Epidermal melanocyte (primary cell): ENCODE measurements around the gene ANXA7.

Experiments used
- DNase-seq: peaks from one replicate; pipeline ENCODE4 v3.0.0; 2011; ENCODE audit warnings: low spot score; ENCODE audit not compliant: insufficient read length

ANXA7 gene

DNA sequence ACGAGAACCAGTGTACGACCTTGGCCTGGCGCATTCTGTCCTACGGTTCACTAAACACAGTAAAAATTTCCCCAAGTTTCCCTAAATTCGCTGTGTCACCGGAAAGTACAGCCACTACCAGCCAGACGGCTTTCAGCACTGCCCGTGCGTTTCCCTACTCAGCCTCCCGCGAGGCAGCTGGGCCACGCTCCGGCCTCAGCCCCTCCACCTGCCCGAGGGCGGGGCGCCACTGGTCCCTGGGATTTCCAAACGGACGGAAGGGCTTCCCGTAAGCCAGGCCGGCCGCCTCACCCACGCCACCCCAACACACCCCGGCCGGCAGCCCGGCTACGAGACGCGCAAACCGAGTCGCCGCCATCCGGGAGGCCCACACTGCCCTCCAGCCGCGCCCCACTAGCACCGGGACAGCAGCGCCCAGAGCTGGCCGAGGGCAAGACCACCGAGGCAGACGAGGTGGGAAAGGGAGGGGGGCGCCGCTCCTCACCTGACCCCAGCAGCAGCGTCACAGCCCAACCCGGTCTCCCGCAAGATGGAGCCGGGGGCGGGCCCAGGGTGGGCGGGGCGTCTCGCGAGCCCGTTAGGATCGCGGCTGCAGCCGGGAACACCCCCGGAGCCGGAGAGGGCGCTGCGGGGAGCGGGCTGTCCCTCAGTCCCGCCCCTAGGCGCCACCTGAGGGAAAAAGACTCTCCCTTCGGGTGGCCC lies at the start of gene ANXA7:
Gene ANXA7 (minus strand): TSS at position 531 of the 702 bp plus-strand sequence. CDS start 13,202 bp downstream, outside the sequence.
- peak; percentile 93 for DNase-seq

DNA sequence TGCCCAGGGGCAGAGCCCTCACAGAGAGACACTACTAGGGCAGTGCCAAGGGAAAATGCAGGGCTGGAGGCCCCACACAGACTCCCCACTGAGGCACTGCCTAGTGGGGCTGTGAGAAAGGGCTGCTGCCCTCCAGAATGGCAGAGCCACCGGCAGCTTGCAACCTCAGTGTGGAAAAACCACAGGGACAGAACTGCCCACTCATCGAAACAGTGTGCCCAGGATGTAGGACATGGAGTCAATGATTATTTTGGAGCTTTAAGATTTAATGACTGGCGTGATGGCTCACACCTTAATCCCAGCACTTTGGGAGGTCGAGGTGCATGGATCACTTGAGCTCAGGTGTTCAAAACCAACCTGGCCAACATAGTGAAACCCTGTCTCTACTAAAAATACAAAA lies 47.0 kb upstream of the ANXA7 start:
- no peak for DNase-seq

DNA sequence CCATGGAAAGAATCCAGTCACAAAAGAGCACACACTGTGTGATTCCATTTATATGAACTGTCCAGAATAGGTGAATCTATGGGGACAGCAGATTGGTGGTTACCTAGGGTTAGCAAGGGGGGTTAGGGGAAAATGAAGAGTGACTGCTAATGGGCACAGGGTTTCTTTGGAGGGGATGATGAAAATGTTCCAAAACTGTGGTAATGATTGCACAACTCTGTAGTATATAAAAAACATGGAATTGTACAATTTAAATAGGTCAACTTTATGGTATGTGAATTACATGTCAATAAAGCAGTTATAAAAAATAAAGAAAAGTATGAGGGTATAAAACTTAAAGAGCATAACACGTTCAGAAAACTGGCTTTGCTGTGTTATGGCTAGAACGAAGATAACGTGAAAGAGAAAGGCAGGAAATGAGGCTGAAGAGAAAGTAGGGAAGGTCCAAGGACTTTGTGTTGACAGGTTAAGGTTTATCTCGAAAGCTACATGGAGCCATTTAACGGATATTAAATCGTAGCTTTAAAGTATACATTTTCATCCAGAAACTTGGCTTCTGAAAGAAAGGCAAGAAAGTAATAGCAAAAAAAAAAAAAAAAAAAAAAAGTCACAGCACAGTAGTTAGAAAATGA lies 45.9 kb upstream of the ANXA7 start:
- DNase-seq: no peak

DNA sequence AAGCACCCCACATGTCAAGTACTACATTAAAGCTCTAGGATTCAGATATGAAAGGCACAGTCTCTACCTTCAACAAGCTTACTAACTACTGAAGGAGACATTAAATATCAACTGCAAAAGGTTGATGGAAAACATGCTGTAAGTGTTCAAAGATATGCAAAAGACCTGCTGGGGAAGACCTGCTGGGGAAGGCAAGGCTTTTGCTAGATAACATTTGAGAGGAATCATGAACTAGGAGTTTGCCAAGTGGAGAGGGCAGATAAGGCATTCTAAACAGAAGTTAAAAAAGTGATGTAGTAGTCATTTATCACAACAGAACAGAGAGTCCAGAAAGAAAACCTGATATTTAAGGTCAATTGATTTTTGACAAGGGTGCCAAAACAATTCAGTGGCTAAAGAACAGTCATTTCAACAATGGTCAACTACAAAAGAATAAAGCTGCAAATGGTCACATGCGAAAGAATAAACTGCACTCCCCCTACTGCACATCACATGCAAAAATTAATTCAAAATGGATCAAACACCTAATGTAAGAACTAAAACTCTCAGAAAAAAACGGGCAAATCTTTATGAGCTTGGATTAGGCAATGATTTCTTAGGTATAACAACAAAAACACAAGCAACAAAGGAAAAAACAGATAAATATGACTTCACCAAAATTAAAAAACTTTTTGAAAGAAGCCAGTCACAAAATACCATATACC lies 42.5 kb upstream of the ANXA7 start:
- DNase-seq: no peak

DNA sequence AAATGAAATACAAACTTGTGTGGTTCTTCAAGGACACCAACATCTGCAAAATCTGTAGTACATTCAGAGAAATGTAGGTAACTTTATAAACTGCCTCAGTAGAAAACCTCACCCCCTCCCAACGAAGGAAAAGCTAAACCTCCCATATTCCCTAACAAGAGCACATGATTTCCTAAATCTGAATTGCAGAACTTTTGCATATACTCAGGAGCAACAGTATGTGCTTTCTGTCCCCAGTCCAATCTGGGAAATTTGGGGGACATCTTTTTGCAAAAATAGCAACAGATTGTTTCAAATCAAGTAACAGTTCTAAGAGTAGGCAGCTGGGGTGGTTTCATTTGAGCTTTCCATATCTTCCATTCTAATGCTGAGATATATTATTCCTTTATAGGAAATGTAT lies 35.3 kb upstream of the ANXA7 start:
- DNase-seq: no peak

DNA sequence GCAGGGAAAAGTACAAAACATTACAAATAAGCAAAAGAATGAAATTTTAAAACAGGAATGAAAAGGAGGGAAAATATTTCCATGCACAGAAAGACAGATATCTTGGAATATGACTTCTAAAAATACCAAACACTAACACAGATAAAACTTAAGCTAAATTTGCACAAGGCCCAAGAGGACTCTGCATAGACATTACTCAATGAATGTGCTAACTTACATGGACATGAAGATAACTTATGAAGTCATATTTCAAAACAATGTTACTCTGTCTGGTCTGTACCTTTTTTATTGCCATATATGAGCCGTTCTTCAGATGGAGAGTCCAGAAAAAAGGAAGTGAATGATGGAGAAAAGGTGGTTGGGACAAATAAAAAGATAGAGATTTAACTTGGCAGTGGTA lies 34.5 kb upstream of the ANXA7 start:
- DNase-seq: no peak

DNA sequence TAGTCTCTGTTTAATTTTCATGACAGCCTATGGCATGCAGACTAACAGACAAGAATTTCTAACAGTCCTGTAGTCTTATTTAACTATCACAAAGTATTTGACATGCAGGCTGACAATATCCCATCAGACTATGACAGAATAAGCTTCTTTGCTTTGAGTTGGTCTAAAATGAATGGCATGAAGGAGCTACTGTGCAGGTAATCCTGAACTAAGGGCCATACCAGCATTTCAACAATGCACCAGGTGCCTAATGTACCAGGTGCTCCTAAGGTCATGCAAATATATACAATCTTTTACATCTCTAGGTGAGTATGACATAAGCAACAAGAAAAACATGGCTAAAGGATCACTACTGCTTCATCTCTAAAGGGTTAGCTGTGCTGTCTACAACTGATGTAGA lies 33.1 kb upstream of the ANXA7 start:
- DNase-seq: no peak

DNA sequence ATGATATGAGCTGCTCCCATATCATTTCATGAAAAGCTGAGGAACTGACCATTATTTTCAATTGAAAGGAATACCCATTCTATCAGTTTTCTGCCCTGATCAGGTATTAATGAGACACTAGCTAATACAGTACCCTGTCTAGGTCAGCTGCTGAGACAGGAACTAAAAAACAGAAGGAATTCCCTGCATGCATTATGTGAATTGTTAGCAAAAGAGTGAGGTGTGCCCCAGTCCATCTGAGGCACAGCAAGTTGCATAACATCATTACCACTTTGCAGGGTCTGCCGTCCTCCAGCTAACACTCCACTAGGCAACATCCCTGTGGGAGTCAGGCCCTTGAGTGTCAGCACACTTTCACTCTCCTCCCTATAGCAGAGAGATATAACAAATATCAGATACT lies 30.6 kb upstream of the ANXA7 start:
- DNase-seq: no peak

DNA sequence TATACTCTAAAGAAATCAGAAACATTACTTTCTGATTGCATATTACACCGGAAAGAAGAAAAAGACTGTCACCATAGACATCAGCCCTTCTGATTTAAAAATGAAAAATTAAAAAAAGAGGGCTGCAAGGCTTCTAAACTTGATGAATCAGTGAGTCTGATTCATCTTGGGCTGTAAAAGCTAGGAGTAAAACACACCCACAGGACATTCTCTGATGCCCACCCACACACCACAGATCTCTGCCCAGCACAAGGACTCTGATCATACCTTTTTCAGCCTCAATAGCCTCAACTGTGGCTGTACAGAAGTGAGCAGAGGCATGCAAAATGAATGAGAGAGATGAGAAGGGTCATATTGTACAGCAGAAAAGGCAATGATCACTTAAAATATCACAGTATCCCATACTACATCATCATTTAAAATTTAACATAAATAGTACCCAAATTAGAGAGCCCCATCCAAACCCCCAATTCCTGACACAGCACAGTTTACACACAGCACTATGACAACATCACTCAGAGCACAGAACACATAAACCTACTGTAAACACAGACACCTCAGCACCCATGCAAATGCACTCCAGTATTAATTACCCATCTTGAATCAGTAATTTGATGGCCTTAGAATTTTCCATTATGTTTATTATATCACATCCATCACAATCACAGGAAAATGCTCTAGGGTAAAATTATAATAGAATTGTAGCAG lies 25.9 kb upstream of the ANXA7 start:
- DNase-seq: no peak

DNA sequence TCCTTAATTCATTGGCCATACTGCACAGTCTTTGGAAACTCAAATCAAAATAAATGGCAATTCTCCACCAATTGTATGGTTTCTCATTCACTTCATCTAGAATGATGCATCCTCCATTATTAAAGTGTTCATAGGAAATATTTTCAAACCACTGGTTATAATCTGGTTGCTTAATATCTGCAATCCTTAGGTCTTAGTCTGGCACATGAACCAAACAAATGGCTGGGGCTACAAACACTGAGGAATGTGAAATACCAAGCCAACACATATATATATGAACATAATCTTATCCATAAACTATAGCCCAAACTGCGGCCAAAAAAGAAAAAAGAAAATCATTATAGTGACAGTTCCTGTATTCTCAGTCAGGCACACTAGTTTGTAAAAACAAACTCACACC lies 25.2 kb upstream of the ANXA7 start:
- no peak for DNase-seq

DNA sequence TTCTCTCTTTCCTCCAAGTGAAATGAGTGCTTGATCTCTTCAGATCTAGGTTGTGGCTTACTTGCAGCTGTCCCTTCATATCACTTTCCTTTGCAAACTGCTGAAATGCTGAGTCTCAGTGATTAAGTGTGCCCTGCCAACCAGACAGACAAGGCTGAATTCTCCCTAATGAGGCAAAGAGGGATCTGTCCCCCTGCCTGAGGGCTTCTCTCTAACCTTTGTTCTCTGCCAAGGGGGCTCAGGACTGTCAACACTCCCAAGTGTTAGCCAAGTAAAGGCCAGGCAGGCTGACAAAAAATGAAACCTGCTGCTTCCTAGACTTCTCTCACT lies 19.6 kb upstream of the ANXA7 start, which contains the start of gene MSS51:
Gene MSS51 (minus strand): TSS at position 24 of the 330 bp plus-strand sequence. CDS start 5,277 bp downstream, outside the sequence.
- DNase-seq: no peak

DNA sequence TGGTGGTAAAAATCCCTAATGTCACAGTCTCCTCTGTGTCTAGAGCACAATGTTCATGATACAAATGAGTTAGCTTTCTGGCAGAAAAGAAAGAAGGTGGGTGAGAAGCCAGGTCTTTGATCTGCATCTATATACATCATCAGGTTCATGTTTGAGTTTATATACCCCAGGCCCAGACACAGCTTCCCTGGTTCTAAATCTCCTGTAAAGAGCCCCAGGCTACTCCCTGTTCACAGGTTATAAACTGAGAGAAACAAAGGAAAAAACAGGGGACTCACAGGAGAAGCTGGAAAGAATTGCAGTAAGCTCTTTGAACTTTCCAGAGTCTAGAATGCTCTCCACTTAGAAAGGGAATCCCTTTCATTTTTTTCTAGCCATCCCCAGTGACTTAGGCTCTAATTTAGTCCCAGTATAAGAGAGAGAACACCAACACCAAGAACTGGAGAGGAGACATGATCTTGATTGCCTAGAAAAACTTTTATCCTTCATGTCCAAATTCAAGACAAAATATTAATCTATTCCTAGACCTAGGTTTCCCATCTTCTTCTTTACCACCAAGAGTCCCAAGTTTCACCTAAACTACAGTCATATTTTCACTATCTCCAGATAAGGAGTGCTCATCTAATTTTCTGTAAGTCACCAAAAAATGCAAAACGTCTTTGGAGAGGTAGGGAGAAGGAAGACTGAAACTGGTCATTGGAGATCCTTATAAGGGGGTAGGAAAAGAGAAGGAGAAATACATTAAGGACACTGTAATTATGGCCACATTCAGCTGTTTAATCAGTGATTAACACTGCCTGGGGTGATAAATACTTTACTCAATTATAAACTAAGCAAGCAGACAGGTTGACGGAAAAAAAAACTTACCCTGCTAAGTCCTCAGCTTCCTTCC lies 19.0 kb upstream of the ANXA7 start:
- DNase-seq: no peak

DNA sequence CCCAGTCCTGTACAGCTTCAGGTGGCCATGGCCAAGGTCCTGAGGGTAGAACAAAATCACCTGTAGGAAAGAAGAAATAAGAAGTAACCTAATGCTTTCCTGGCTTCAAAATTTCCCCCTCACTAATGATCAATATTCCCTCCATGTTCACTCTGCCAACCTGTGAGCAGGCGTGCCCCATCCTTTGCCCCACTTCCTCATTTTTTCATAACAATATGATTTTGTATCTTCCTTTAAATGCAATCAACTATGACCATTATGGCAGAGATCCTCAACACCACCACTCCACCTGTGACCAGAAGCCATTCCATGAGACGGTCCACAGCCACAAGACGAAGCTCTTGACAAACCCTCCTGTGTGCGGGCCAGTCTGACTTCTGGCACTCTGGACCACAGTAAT lies 12.5 kb upstream of the ANXA7 start:
- no peak for DNase-seq

DNA sequence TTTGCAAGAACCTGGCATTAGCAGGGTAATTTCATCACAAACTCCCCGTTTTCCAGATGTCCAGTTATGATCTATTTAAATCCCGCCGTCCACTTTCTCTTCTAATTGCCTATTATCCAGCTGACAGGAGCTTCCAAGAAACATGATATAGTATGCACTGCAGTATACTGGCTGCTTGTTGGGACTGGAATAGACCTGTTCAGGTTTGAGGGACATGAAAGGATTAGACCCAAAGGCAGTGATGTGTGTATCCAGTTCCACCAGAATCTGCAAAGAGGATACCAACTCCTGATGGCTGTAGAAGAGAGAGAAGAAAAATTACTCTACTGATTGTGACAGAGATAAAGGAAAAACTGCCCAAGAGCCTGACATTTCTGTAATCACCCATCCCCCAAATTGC lies 10.6 kb upstream of the ANXA7 start:
- DNase-seq: no peak

DNA sequence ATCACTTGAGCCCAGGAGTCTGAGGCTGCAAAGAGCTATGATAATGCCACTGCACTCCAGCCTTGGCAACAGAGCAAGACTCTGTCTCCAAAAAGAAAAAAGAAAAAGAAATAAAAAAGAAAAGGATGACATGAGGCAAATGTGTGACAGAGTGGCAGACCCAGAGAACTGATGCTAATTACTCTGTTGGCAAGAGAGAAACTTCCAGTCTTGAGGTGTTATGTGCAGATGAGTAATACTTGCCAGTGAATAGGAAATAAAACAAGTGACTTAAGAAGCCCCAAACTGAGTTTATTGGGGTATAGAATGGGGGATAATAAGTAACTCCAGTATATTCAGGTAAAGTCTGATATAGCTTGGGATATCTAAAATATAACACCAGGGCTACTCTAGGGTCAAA lies 9.5 kb upstream of the ANXA7 start:
- no peak for DNase-seq

DNA sequence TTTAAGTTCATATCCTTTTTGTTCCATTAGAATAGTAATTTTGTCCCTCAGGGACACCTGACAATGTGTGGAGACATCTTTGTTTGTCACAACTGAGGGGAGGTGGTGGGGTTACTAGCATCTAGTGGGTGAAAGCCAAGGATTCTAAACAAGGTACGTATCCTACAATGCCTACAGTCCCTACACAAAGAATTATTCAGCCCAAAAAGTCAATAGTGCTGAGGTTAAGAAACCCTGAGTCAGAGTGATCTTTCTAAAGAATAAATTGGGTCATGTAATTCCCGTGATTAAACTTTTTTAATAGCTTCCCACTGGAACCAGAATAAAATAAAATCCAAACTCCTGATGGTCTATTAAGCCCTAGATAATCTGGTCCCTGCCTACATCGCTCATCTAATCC lies 2.7 kb upstream of the ANXA7 start:
- no peak for DNase-seq

DNA sequence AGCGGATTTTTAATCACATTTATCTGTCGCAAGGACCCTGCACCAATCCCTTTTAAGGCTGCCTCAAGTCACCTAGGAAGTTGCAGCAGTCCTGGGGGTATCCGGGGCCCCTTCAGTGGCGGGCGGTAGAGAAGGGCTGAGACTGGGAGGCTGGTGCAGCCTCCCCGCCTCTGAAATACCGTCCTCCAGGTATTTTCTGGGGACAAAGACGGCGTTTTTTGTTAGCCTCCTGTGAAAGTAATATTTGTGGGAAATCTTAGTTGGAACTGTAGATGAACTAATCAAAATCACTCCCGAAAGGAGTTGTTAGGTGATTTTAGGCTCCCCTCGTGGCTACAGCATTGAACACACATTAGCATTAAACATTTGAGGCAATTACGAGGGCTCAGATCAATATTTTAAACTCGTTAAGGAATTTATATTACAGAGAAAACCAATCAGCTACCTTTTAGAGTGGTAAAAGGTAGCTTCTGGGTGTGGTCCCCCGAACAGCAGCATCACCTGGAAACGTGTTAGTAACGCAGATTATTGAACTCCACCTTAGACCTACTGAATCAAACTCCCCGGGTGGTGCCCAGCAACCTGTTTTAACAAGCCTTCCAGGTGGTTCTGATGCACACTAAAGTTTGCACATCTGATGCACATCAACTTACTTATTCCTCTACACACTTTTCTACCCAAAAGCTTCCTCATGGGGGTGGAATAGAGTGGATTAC lies 530 bp upstream of the ANXA7 start:
- peak; percentile 18 for DNase-seq

DNA sequence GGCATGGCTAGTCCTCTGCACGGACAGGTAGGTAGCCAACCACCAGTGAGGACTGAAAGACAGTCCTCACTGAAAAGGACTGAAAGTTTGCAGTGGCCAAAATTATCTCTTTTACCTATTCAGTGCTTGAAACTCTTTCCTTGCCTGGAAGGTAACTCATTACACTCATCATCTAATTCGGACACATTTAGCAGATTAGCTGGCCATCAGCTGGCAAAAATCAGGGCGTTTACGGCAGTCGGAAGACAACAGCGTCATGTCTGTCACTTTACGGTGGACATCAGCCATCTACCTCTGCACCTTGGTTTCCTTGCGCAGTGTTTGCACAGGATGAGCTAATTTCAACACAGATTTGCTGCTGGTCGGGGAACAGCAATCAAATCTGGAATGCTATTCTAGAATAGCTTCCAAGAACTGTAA lies 740 bp downstream of the ANXA7 start:
- no peak for DNase-seq

DNA sequence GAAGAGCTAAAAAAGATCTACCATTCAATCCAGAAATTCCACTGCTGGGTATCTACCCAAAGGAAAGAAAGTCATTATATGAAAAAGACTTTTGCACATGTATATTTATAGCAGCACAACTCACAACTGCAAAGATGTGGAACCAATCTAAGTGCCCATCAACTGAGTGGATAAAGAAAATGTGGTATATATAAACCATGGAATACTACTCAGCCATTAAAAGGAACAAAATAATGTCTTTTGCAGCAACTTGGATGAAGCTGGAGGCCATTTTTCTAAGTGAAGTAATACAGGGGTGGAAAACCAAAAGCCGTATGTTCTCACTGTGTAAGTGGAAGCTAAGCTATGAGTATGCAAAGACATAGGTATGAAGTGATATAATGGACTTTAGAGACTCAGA lies 3.0 kb downstream of the ANXA7 start:
- no peak for DNase-seq

DNA sequence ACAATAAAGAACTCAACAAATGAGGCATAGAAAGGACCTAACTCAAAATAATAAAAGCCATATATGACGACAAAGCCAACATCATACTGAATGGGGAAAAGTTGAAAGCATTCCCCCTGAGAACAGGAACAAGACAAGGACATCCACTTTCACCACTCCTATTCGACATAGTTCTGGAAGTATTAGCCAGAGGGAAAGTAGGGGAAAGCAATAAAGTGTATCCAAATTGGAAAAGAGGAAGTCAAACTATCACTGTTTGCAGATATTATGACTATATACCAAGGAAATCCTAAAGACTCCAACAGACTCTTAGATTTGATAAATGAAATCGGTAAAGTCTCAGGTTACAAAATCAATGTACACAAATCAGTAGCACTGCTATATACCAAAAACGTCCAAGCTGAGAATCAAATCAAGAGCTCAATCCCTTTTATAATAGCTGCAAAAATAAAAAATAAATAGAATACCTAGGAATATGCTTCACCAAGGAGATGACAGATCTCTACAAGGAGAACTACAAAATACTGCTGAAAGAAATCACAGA lies 4.8 kb downstream of the ANXA7 start:
- no peak for DNase-seq
